GM18517 (cell line): ENCODE measurements around the gene SNX1.
"Not testable (repeated sequence)": the region's sequence is repeated elsewhere in the genome, so short reads cannot be mapped to it uniquely, and the experiment has no call there.

Source experiments
- ATAC-seq: cut with Tn5 transposase; IDR thresholded peaks from one replicate; pipeline ENCODE4 v1.9.1; 2021; ENCODE audit warnings: mild to moderate bottlenecking, moderate library complexity; ENCODE audit not compliant: unreplicated experiment

The SNX1 gene

GRCh38 chr15:64072812-64073211, 23.0 kb upstream of the SNX1 start:
- ATAC-seq, result no peak

GRCh38 chr15:64073496-64073895, 22.3 kb upstream of the SNX1 start:
- ATAC-seq, result not testable (repeated sequence)

GRCh38 chr15:64082757-64083156, 13.0 kb upstream of the SNX1 start:
- no peak for ATAC-seq

- ATAC-seq, result no peak
Observed at GRCh38 chr15:64089543-64090280, 6.1 kb upstream of the SNX1 start.

- ATAC-seq, result no peak
Observed at GRCh38 chr15:64090527-64090926, 5.3 kb upstream of the SNX1 start.

GRCh38 chr15:64092075-64092820, 3.5 kb upstream of the SNX1 start:
- no peak for ATAC-seq

GRCh38 chr15:64092864-64093626, 2.7 kb upstream of the SNX1 start:
- no peak for ATAC-seq

GRCh38 chr15:64093627-64094417, 2.0 kb upstream of the SNX1 start, which contains the start of gene CIAO2A:
TSS of gene CIAO2A (minus strand) at chr15:64093838. CDS start at chr15:64093768, 70 bp downstream.
- peak; percentile 57 for ATAC-seq

GRCh38 chr15:64095431-64095794, 369 bp upstream of the SNX1 start:
- ATAC-seq, result no peak

- no peak for ATAC-seq
Observed at GRCh38 chr15:64096668-64097384, 1.0 kb downstream of the SNX1 start.

GRCh38 chr15:64099379-64099778, 3.6 kb downstream of the SNX1 start:
- no peak for ATAC-seq

- ATAC-seq, result no peak
Observed at GRCh38 chr15:64100958-64101357, 5.2 kb downstream of the SNX1 start.

GRCh38 chr15:64102497-64102896, 6.7 kb downstream of the SNX1 start:
- ATAC-seq, result no peak

- no peak for ATAC-seq
Observed at GRCh38 chr15:64105113-64105704, 9.4 kb downstream of the SNX1 start.

- no peak for ATAC-seq
Observed at GRCh38 chr15:64107337-64107736, 11.6 kb downstream of the SNX1 start.

- ATAC-seq, result not testable (repeated sequence)
Observed at GRCh38 chr15:64110108-64110701, 14.4 kb downstream of the SNX1 start.

GRCh38 chr15:64110950-64111678, 15.3 kb downstream of the SNX1 start:
- peak; percentile 48 for ATAC-seq

GRCh38 chr15:64111679-64112050, 15.9 kb downstream of the SNX1 start:
- no peak for ATAC-seq
